ENCODE measurements around the gene EFNA5.

GRCh38 chr5:107501965-107502675 lies 168.6 kb downstream of the EFNA5 start:
- no peak for TF ChIP-seq CTCF (IDR thresholded peaks at IDR 0.05; ENCODE audit: low read length)
- no peak for TF ChIP-seq EZH2 (IDR thresholded peaks at IDR 0.05; ENCODE audit: borderline replicate concordance, low read length)

All from OCI-LY1 (cell line).